HG03432 (cell line): Measurements from ENCODE around the gene FANCE.
"Not testable (repeated sequence)": the region's sequence is repeated elsewhere in the genome, so short reads cannot be mapped to it uniquely, and the experiment has no call there.

Source experiments
- ATAC-seq: cut with Tn5 transposase; IDR thresholded peaks from one replicate; pipeline ENCODE4 v1.9.1; 2021; ENCODE audit warnings: mild to moderate bottlenecking, moderate library complexity; ENCODE audit not compliant: unreplicated experiment

Gene FANCE

GRCh38 chr6:35496036-35496840 lies 44.1 kb downstream of the FANCE start:
- no peak for ATAC-seq

- no peak for ATAC-seq
Measured at GRCh38 chr6:35496841-35497570, 44.9 kb downstream of the FANCE start, which contains the start of gene TEAD3. TSS of gene TEAD3 (minus strand) at chr6:35497079.

- ATAC-seq, result no peak
Measured at GRCh38 chr6:35497571-35498421, 45.7 kb downstream of the FANCE start.

GRCh38 chr6:35498422-35499067 lies 46.4 kb downstream of the FANCE start:
- no peak for ATAC-seq

GRCh38 chr6:35499372-35499771 lies 47.2 kb downstream of the FANCE start:
- no peak for ATAC-seq

GRCh38 chr6:35500782-35501181 lies 48.6 kb downstream of the FANCE start:
- ATAC-seq, result no peak

GRCh38 chr6:35501784-35502183 lies 49.6 kb downstream of the FANCE start:
- ATAC-seq, result no peak

GRCh38 chr6:35503534-35503933 lies 51.4 kb downstream of the FANCE start:
- ATAC-seq, result no peak

- ATAC-seq, result no peak
Measured at GRCh38 chr6:35505999-35506412, 53.9 kb downstream of the FANCE start.

GRCh38 chr6:35506536-35506935 lies 54.4 kb downstream of the FANCE start:
- no peak for ATAC-seq

GRCh38 chr6:35507221-35507620 lies 55.1 kb downstream of the FANCE start:
- no peak for ATAC-seq

GRCh38 chr6:35508027-35508426 lies 55.9 kb downstream of the FANCE start:
- ATAC-seq, result no peak

GRCh38 chr6:35508542-35508941 lies 56.4 kb downstream of the FANCE start:
- ATAC-seq, result no peak

GRCh38 chr6:35510916-35511561 lies 58.9 kb downstream of the FANCE start:
- ATAC-seq, result no peak

GRCh38 chr6:35511562-35511941 lies 59.4 kb downstream of the FANCE start:
- ATAC-seq, result no peak

- ATAC-seq, result no peak
Measured at GRCh38 chr6:35512006-35512405, 59.9 kb downstream of the FANCE start.

GRCh38 chr6:35512740-35513139 lies 60.6 kb downstream of the FANCE start, which contains the start of gene TULP1:
TSS of gene TULP1 (minus strand) at chr6:35512896. CDS start at chr6:35512858, 38 bp downstream.
- ATAC-seq, result no peak

- ATAC-seq, result no peak
Measured at GRCh38 chr6:35514587-35514986, 62.4 kb downstream of the FANCE start.

GRCh38 chr6:35515939-35516338 lies 63.8 kb downstream of the FANCE start:
- not testable (repeated sequence) for ATAC-seq
